Adrenal gland (tissue), 5 donors: ENCODE measurements around the gene DEGS2.
"Not testable (repeated sequence)": the region's sequence is repeated elsewhere in the genome, so short reads cannot be mapped to it uniquely, and the experiment has no call there.

Source experiments
- CTCF ChIP-seq, 6 experiments: fragments of 450-650 bp in 4 of 6; fragments of 200-600 bp in 2 of 6; sonication (generic) in 1 of 6; IDR thresholded peaks; 1 replicate in 5 of 6; 2 replicates in 1 of 6; pipeline versions ENCODE4 v1.5.1 to v1.8.0; 2016 to 2021; ENCODE audit warnings: antibody characterized with exemption in 6 of 6, mild to moderate bottlenecking in 2 of 6, moderate library complexity in 1 of 6
- POLR2A ChIP-seq, 2 donors: fragments of 450-650 bp; IDR thresholded peaks; one replicate each; pipeline ENCODE4 v1.6.1; 2017; ENCODE audit warnings: antibody characterized with exemption in 2 of 2, mild to moderate bottlenecking in 2 of 2, moderate library complexity in 1 of 2
- donor health status: DM: no; HTN: no; CAD: no.

GRCh38 chr14:100208136-100208535, 48.7 kb upstream of the DEGS2 start:
- not testable (repeated sequence) for TF ChIP-seq POLR2A, CTCF (IDR thresholded peaks at IDR 0.05)
